CD4-positive, alpha-beta T cell (primary cell): Measurements from ENCODE around the gene ITPR3. TPM values are rescaled to one million over a fixed set of nuclear protein-coding genes. Genes with fewer than 3 reads are reported as not detected.

Source experiments
- ATAC-seq: fragments of 200-7000 bp; cut with Tn5 transposase; one replicate; pipeline ENCODE4 v1.10.0; 2022; ENCODE audit warnings: mild to moderate bottlenecking; ENCODE audit not compliant: poor library complexity
- CTCF ChIA-PET: fragments of 350-600 bp; sonication (Branson Sonifier 250); formaldehyde crosslinking; loops from one replicate; lab custom pipeline; 2021; ENCODE audit warnings: antibody characterized with exemption, inconsistent platforms; lab: Charles Lee
- POLR2A ChIA-PET: fragments of 350-600 bp; sonication (Branson Sonifier 250); formaldehyde crosslinking; loops from one replicate; lab custom pipeline; 2021; ENCODE audit warnings: antibody characterized with exemption, inconsistent platforms; lab: Charles Lee
- DNase-seq, 14 experiments: peaks; one replicate each; pipeline ENCODE4 v3.0.0-alpha.2; 2013 to 2020; ENCODE audit warnings: mixed read lengths in 2 of 14
- H3K27ac ChIP-seq, 2 donors: one replicate each; pipeline versions ENCODE4 v1.5.1 to v1.7.0; 2013; ENCODE audit warnings: low read length in 2 of 2, low read depth in 1 of 2, mild to moderate bottlenecking in 1 of 2
- H3K27me3 ChIP-seq, 2 experiments: 1 replicate in 1 of 2; 2 replicates in 1 of 2; pipeline versions ENCODE4 v1.6.1 to v1.7.0; 2013; ENCODE audit warnings: low read length in 2 of 2, control low read depth in 1 of 2, mild to moderate bottlenecking in 1 of 2, moderate library complexity in 1 of 2; ENCODE audit not compliant: insufficient read depth in 2 of 2, control insufficient read depth in 1 of 2
- H3K36me3 ChIP-seq: one replicate; pipeline ENCODE4 v1.6.1; 2013; ENCODE audit warnings: low read length, control low read depth; ENCODE audit not compliant: insufficient read depth
- H3K4me1 ChIP-seq: one replicate; pipeline ENCODE4 v1.6.1; 2013; ENCODE audit warnings: low read length, control low read depth; ENCODE audit not compliant: insufficient read depth
- H3K4me3 ChIP-seq: one replicate; pipeline ENCODE4 v1.5.1; 2013; ENCODE audit warnings: mild to moderate bottlenecking, low read length, moderate library complexity
- H3K9me3 ChIP-seq, 2 experiments: 1 replicate in 1 of 2; 2 replicates in 1 of 2; pipeline versions ENCODE4 v1.6.1 to v1.7.0; 2013; ENCODE audit warnings: low read length in 2 of 2, mild to moderate bottlenecking in 2 of 2, control low read depth in 1 of 2, moderate library complexity in 1 of 2; ENCODE audit not compliant: control insufficient read depth in 1 of 2, insufficient read depth in 1 of 2
- H3K27ac Mint-ChIP-seq: one replicate; pipeline ENCODE4 v1.8.0; 2020; ENCODE audit warnings: mixed read lengths
- H3K27me3 Mint-ChIP-seq: one replicate; pipeline ENCODE4 v1.8.0; 2021; ENCODE audit warnings: mixed read lengths
- H3K36me3 Mint-ChIP-seq: one replicate; pipeline ENCODE4 v1.8.0; 2021; ENCODE audit warnings: low read depth, mixed read lengths
- H3K4me1 Mint-ChIP-seq: one replicate; pipeline ENCODE4 v1.8.0; 2021; ENCODE audit warnings: low read depth, mixed read lengths
- H3K4me3 Mint-ChIP-seq: one replicate; pipeline ENCODE4 v1.8.0; 2020; ENCODE audit warnings: mild to moderate bottlenecking, mixed read lengths
- H3K9me3 Mint-ChIP-seq: one replicate; pipeline ENCODE4 v1.8.0; 2020; ENCODE audit warnings: mixed read lengths
- CTCF ChIP-seq: fragments of 200-600 bp; IDR thresholded peaks from one replicate; pipeline ENCODE4 v1.8.0; 2022; ENCODE audit warnings: antibody characterized with exemption, mild to moderate bottlenecking
- intact Hi-C, 2 experiments: fragments of 100-400 bp; cut with DNase I in 1 of 2; cut with micrococcal nuclease in 1 of 2; formaldehyde crosslinking; loops; one replicate each; pipeline versions ENCODE4 v1.15.1 to v1.9.0; 2023 to 2025; cut with DNase I, micrococcal nuclease
- total RNA-seq, 174 experiments: library from RNA in 2 of 174; stranded (reverse) in 2 of 174; gene quantifications; one replicate each; pipeline ENCODE4 v1.2.3 and lab custom pipeline; 2021 to 2026

ITPR3 gene
- total RNA-seq, 2 experiments from 2014 or later: 44.5 to 45.5 TPM

DNA sequence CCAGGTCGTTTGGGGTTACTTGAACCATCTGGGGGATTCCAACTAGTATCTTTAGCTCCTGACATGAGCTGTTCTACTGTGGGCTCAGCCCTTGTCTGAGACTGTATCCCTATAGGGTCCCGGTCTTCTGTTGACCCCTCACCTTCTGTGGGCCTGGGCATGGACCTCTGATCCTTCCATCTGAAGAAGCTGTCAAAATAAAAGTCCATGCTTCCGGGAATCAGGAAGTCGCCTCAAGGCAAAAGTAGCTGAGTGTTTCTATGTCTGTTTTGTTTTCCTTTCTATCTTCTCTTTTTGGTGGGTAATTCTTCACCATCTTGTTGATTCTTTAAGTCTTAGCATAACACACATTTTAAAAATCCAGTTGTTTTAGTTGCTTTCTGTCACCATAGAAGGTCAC lies 30.3 kb downstream of the ITPR3 start:
- H3K9me3 Mint-ChIP-seq: no peaks in the 10 kb centered on the region
- Histone ChIP-seq H3K4me1 (no peaks in the 10 kb centered on the region), H3K4me3 (no peak overlapping the region), H3K36me3 (peaks cover 43% of the 10 kb centered on the region), H3K27me3 (no peaks in the 10 kb centered on the region), H3K27ac (no peak overlapping the region), H3K9me3 (no peaks in the 10 kb centered on the region)
- CTCF ChIA-PET: interaction anchor here (1.0 to 1.4 kb wide), 2 partner anchors 49 to 60 kb away, joined by 3 read pairs; no protein-coding TSS in a partner anchor
- no peak overlapping the region for H3K27ac Mint-ChIP-seq
- TF ChIP-seq CTCF: no peak
- no peak for DNase-seq
- ATAC-seq: no peak
- POLR2A ChIA-PET: no interaction called here
- H3K4me3 Mint-ChIP-seq: no peak overlapping the region
- intact Hi-C loops: no loop called here
- H3K36me3 Mint-ChIP-seq: peaks cover 46% of the 10 kb centered on the region
- H3K4me1 Mint-ChIP-seq: peaks cover 9% of the 10 kb centered on the region
- H3K27me3 Mint-ChIP-seq: no peaks in the 10 kb centered on the region

DNA sequence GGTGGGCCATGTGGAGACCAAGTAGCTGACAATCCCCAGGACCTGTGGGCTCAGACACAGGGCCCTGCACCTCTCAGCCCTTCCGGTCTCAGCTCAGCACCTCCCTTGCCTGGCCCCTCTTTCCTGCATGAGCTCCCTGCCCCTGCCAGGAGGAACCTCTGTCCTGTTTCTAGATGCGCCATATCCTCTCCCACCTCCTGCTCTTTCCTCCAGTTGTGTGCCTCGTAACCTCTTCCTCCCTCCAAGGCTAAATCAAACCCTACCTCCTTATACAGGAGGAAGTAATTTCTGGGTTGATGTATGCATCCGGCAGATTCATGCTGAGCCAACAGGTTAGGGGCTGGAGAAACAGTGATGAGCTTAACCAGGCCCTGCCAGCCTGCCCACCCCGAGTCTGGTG lies 30.9 kb downstream of the ITPR3 start:
- ATAC-seq: no peak
- ChIA-PET POLR2A (no interaction called here), CTCF (interaction anchor here (1.0 to 1.4 kb wide), 2 partner anchors 49 to 60 kb away, joined by 3 read pairs; no protein-coding TSS in a partner anchor)
- Histone ChIP-seq H3K27me3 (no peaks in the 10 kb centered on the region), H3K9me3 (no peaks in the 10 kb centered on the region), H3K27ac (no peak overlapping the region), H3K4me3 (no peak overlapping the region), H3K4me1 (no peaks in the 10 kb centered on the region), H3K36me3 (peaks cover 49% of the 10 kb centered on the region)
- Mint-ChIP-seq H3K27ac (no peak overlapping the region), H3K4me1 (peaks cover 9% of the 10 kb centered on the region), H3K27me3 (no peaks in the 10 kb centered on the region), H3K4me3 (no peak overlapping the region), H3K36me3 (peaks cover 48% of the 10 kb centered on the region), H3K9me3 (no peaks in the 10 kb centered on the region)
- intact Hi-C loops: no loop called here
- DNase-seq: no peak
- TF ChIP-seq CTCF: no peak

GRCh38 chr6:33654831-33655554 lies 33.9 kb downstream of the ITPR3 start:
- no peaks in the 10 kb centered on the region for H3K4me1 ChIP-seq
- intact Hi-C loops: no loop called here
- no peaks in the 10 kb centered on the region for H3K9me3 ChIP-seq
- Mint-ChIP-seq H3K4me3 (no peak overlapping the region), H3K36me3 (peaks cover 44% of the 10 kb centered on the region), H3K27me3 (no peaks in the 10 kb centered on the region), H3K27ac (peak overlapping the region; percentile 17), H3K9me3 (no peaks in the 10 kb centered on the region), H3K4me1 (peaks cover 2% of the 10 kb centered on the region)
- no peak overlapping the region for H3K4me3 ChIP-seq
- no peaks in the 10 kb centered on the region for H3K27me3 ChIP-seq
- no peak overlapping the region for H3K27ac ChIP-seq
- ChIA-PET POLR2A (interaction anchor here (1.2 kb wide), 1 partner anchor 14 kb away, joined by 3 read pairs; no protein-coding TSS in a partner anchor), CTCF (no interaction called here)
- no peak for TF ChIP-seq CTCF
- ATAC-seq (no peak), DNase-seq (no peak)
- H3K36me3 ChIP-seq: peaks cover 64% of the 10 kb centered on the region
